ENCODE data around the gene FNDC5.
"Not testable (repeated sequence)": the region's sequence is repeated elsewhere in the genome, so short reads cannot be mapped to it uniquely, and the experiment has no call there.

The FNDC5 gene

GRCh38 chr1:32870615-32871363 lies at the start of gene FNDC5:
Gene FNDC5, minus strand, starts transcription at chr1:32870912.
- DNase-seq = no peak

- DNase-seq = no peak
Measured at GRCh38 chr1:32919811-32920733, 49.4 kb upstream of the FNDC5 start.

- DNase-seq = no peak
Measured at GRCh38 chr1:32918179-32918578, 47.5 kb upstream of the FNDC5 start.

- no peak for DNase-seq
Measured at GRCh38 chr1:32917521-32917920, 46.8 kb upstream of the FNDC5 start.

GRCh38 chr1:32915766-32916706 lies 45.3 kb upstream of the FNDC5 start:
- DNase-seq = no peak

GRCh38 chr1:32910319-32910718 lies 39.6 kb upstream of the FNDC5 start:
- no peak for DNase-seq

GRCh38 chr1:32907435-32907834 lies 36.7 kb upstream of the FNDC5 start:
- no peak for DNase-seq

- DNase-seq = no peak
Measured at GRCh38 chr1:32906654-32907053, 35.9 kb upstream of the FNDC5 start.

GRCh38 chr1:32905588-32905987 lies 34.9 kb upstream of the FNDC5 start:
- not testable (repeated sequence) for DNase-seq

GRCh38 chr1:32904797-32905196 lies 34.1 kb upstream of the FNDC5 start:
- DNase-seq = no peak

- DNase-seq = no peak
Measured at GRCh38 chr1:32903991-32904785, 33.5 kb upstream of the FNDC5 start.

- no peak for DNase-seq
Measured at GRCh38 chr1:32902535-32902920, 31.8 kb upstream of the FNDC5 start.

- DNase-seq = no peak
Measured at GRCh38 chr1:32901823-32902534, 31.3 kb upstream of the FNDC5 start.

GRCh38 chr1:32900956-32901822 lies 30.5 kb upstream of the FNDC5 start, which contains the start of gene TMEM54:
Gene TMEM54, minus strand, starts transcription at chr1:32901389. Its CDS starts 151 bp downstream, at chr1:32901238.
- no peak for DNase-seq

- no peak for DNase-seq
Measured at GRCh38 chr1:32900371-32900955, 29.8 kb upstream of the FNDC5 start.

GRCh38 chr1:32899586-32900296 lies 29.0 kb upstream of the FNDC5 start:
- DNase-seq = no peak

- no peak for DNase-seq
Measured at GRCh38 chr1:32898958-32899357, 28.2 kb upstream of the FNDC5 start.

GRCh38 chr1:32898056-32898455 lies 27.3 kb upstream of the FNDC5 start:
- no peak for DNase-seq
